Neuronal stem cell (in vitro differentiated cells): ENCODE measurements around the gene ETNPPL.

Experiments
- DNase-seq: peaks from one replicate; pipeline ENCODE4 v3.0.0-alpha.2; 2013; ENCODE audit warnings: low spot score
- H2AFZ ChIP-seq: one replicate; pipeline ENCODE4 v1.6.1; 2013; ENCODE audit warnings: mild to moderate bottlenecking, low read length, inconsistent platforms
- H2AK5ac ChIP-seq: 2 replicates; pipeline ENCODE4 v1.6.1; 2013; ENCODE audit warnings: low read depth, mild to moderate bottlenecking, inconsistent platforms, low read length, moderate library complexity, mixed read lengths
- H2BK120ac ChIP-seq: 2 replicates; pipeline ENCODE4 v1.6.1; 2013; ENCODE audit warnings: low read depth, mild to moderate bottlenecking, inconsistent platforms, low read length, moderate library complexity, mixed read lengths
- H2BK12ac ChIP-seq: one replicate; pipeline ENCODE4 v1.6.1; 2013; ENCODE audit warnings: low read length, inconsistent platforms
- H2BK15ac ChIP-seq: 2 replicates; pipeline ENCODE4 v1.6.1; 2013; ENCODE audit warnings: mild to moderate bottlenecking, low read length, inconsistent platforms, mixed read lengths
- H2BK5ac ChIP-seq: one replicate; pipeline ENCODE4 v1.6.1; 2013; ENCODE audit warnings: inconsistent platforms, mild to moderate bottlenecking, low read length, moderate library complexity
- H3K14ac ChIP-seq: one replicate; pipeline ENCODE4 v1.6.1; 2013; ENCODE audit warnings: low read length, inconsistent platforms
- H3K18ac ChIP-seq: 2 replicates; pipeline ENCODE4 v1.6.1; 2013; ENCODE audit warnings: low read length, inconsistent platforms
- H3K23ac ChIP-seq: 2 replicates; pipeline ENCODE4 v1.6.1; 2013; ENCODE audit warnings: low read depth, mild to moderate bottlenecking, mixed read lengths, low read length, inconsistent platforms; ENCODE audit not compliant: poor library complexity
- H3K27ac ChIP-seq: replicated peaks from 3 replicates; pipeline ENCODE4 v1.5.1; 2013; ENCODE audit warnings: low read length, inconsistent platforms
- H3K27me3 ChIP-seq, 3 experiments: 2 replicates each; pipeline ENCODE4 v1.6.1; 2013; ENCODE audit warnings: low read length in 3 of 3, mild to moderate bottlenecking in 2 of 3, inconsistent platforms in 1 of 3, low read depth in 1 of 3, mixed read lengths in 1 of 3, moderate library complexity in 1 of 3; ENCODE audit not compliant: control insufficient read depth in 3 of 3, insufficient read depth in 3 of 3
- H3K36me3 ChIP-seq, 2 donors: replicated peaks in 1 of 2; 2 replicates each; pipeline ENCODE4 v1.6.1; 2013; ENCODE audit warnings: low read length in 2 of 2; ENCODE audit not compliant: control insufficient read depth in 2 of 2, insufficient read depth in 2 of 2
- H3K4ac ChIP-seq: 2 replicates; pipeline ENCODE4 v1.6.1; 2013; ENCODE audit warnings: inconsistent platforms, mild to moderate bottlenecking, low read length, moderate library complexity
- H3K4me1 ChIP-seq, 2 donors: 1 replicate in 1 of 2; 2 replicates in 1 of 2; pipeline ENCODE4 v1.6.1; 2013; ENCODE audit warnings: low read length in 2 of 2, low read depth in 1 of 2; ENCODE audit not compliant: control insufficient read depth in 2 of 2, insufficient read depth in 1 of 2
- H3K4me2 ChIP-seq: one replicate; pipeline ENCODE4 v1.6.1; 2013; ENCODE audit warnings: mild to moderate bottlenecking, low read length, inconsistent platforms; ENCODE audit not compliant: insufficient read depth, poor library complexity, severe bottlenecking
- H3K4me3 ChIP-seq, 2 donors: 2 replicates each; pipeline ENCODE4 v1.5.1; 2013; ENCODE audit warnings: low read length in 2 of 2, mild to moderate bottlenecking in 2 of 2, inconsistent platforms in 1 of 2, moderate library complexity in 1 of 2
- H3K79me1 ChIP-seq: one replicate; pipeline ENCODE4 v1.6.1; 2013; ENCODE audit warnings: low read depth, mild to moderate bottlenecking, inconsistent platforms, low read length, moderate library complexity
- H3K9ac ChIP-seq: one replicate; pipeline ENCODE4 v1.6.1; 2013; ENCODE audit warnings: mild to moderate bottlenecking, low read depth, low read length, inconsistent platforms; ENCODE audit not compliant: poor library complexity
- H3K9me3 ChIP-seq, 2 donors: replicated peaks in 1 of 2; 2 replicates each; pipeline versions ENCODE3 to v1.6.1; 2013; ENCODE audit warnings: low read length in 2 of 2, mild to moderate bottlenecking in 2 of 2, inconsistent platforms in 1 of 2, low read depth in 1 of 2, mixed read lengths in 1 of 2, moderate library complexity in 1 of 2; ENCODE audit not compliant: control insufficient read depth in 2 of 2, insufficient read depth in 1 of 2
- H4K8ac ChIP-seq: one replicate; pipeline ENCODE4 v1.6.1; 2013; ENCODE audit warnings: low read depth, mild to moderate bottlenecking, inconsistent platforms, low read length, moderate library complexity
- H4K91ac ChIP-seq: one replicate; pipeline ENCODE4 v1.6.1; 2013; ENCODE audit warnings: low read length, low read depth, mild to moderate bottlenecking, inconsistent platforms; ENCODE audit not compliant: poor library complexity
- WGBS, 2 donors: extraction: QIAGEN DNeasy Blood & Tissue Kit; methylation state at CpG; one replicate each; pipeline ENCODE4 v1.1.7; 2013; ENCODE audit warnings: missing lambda C conversion rate in 2 of 2, mixed read lengths in 1 of 2; ENCODE audit not compliant: insufficient read length in 2 of 2, insufficient replicate concordance in 1 of 2; ENCODE audit errors: extremely low coverage in 2 of 2; 5-methylcytosine and 5-hydroxymethylcytosine counted together

Gene ETNPPL

DNA sequence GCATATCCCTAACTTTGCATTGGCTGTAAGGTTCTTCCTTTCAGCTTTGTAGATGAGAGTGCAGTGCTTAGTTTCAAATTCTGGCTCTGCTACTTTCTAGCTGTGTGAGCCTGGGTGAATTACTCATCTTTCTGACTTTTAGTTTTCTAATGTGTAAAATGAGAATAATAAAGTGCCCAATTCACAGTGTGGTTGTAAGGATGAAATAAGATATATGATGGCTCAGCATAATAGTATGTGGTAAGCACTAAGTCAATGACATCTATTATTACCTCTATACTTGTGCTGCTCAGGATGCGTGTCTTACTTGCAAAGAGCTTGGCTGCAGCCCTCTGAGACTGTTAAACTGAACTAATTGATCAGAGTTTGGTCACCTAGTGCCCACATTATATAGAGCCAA, 30.6 kb upstream of the ETNPPL start:
- no CpG with 5 or more reads among the region's 1 CpG for WGBS, 2 donors
- no peak overlapping the region for H3K14ac ChIP-seq
- no peaks in the 10 kb centered on the region for H3K36me3 ChIP-seq
- H2BK12ac ChIP-seq: no peak overlapping the region
- no peak overlapping the region for H2AK5ac ChIP-seq
- H3K27me3 ChIP-seq: no peaks in the 10 kb centered on the region
- H2BK15ac ChIP-seq: no peak overlapping the region
- no peaks in the 10 kb centered on the region for H3K9me3 ChIP-seq
- H2BK120ac ChIP-seq: no peak overlapping the region
- no peaks in the 10 kb centered on the region for H3K4me1 ChIP-seq
- no peak overlapping the region for H2AFZ ChIP-seq
- H4K91ac ChIP-seq: no peak overlapping the region
- no peak for DNase-seq
- no peak overlapping the region for H4K8ac ChIP-seq
- H3K23ac ChIP-seq: no peak overlapping the region
- no peak overlapping the region for H3K4ac ChIP-seq
- H2BK5ac ChIP-seq: no peak overlapping the region
- H3K4me3 ChIP-seq: no peak overlapping the region
- H3K18ac ChIP-seq: no peak overlapping the region
- H3K4me2 ChIP-seq: no peak overlapping the region
- H3K9ac ChIP-seq: no peak overlapping the region
- no peak overlapping the region for H3K27ac ChIP-seq
- no peaks in the 10 kb centered on the region for H3K79me1 ChIP-seq

DNA sequence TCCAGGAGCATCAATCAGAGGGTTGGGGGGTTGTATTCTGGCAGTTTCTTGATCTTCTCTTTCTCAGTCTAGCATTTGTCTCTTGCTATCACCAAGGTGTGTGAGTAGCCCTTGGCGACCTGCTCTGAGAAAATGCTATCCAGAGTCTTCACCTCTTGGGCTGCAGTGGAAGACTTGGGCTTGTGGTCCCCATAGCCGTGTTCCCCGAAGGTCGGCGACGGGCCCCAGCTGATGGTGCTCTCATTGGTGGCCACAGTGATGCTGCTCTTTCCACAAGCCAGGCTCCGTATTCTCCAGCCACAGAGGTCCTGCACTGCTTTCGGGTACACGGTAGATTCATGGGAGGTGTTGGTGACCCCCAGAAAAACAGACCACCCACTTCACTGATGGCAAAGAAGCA, 25.9 kb upstream of the ETNPPL start:
- H2BK120ac ChIP-seq: no peak overlapping the region
- no peak overlapping the region for H3K9ac ChIP-seq
- H4K8ac ChIP-seq: no peak overlapping the region
- no peak overlapping the region for H2BK15ac ChIP-seq
- no peak overlapping the region for H2AFZ ChIP-seq
- no peak overlapping the region for H4K91ac ChIP-seq
- no peaks in the 10 kb centered on the region for H3K27me3 ChIP-seq
- H3K23ac ChIP-seq: no peak overlapping the region
- H2AK5ac ChIP-seq: peak overlapping the region; percentile 56
- H3K18ac ChIP-seq: no peak overlapping the region
- H3K27ac ChIP-seq: no peak overlapping the region
- H3K9me3 ChIP-seq: no peaks in the 10 kb centered on the region
- H3K14ac ChIP-seq: no peak overlapping the region
- H2BK12ac ChIP-seq: no peak overlapping the region
- H3K4me3 ChIP-seq: no peak overlapping the region
- no peaks in the 10 kb centered on the region for H3K36me3 ChIP-seq
- no peaks in the 10 kb centered on the region for H3K79me1 ChIP-seq
- WGBS, 2 donors: no CpG with 5 or more reads among the region's 9 CpGs
- no peak for DNase-seq
- H3K4ac ChIP-seq: no peak overlapping the region
- no peaks in the 10 kb centered on the region for H3K4me1 ChIP-seq
- H2BK5ac ChIP-seq: no peak overlapping the region
- H3K4me2 ChIP-seq: no peak overlapping the region

DNA sequence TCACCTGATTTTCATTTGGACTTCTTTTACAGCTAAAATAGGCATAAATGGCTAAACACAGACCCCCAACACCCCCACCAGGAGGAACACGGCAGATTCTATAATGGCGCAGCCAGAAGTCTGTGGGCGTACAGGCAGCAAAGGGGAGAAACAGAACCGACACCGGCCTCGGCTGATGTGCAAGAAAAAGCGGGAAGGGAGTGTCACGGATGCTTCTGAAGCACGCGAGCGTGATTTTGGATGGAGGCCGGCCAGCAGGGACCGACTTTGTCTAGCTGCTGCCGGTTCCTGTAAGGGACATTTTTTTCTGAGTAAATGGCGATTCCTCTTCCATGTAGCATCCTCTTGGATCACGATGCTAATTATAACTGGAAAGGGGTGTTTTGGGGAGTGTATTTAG, 24.9 kb upstream of the ETNPPL start:
- no peak overlapping the region for H3K14ac ChIP-seq
- H3K27me3 ChIP-seq: no peaks in the 10 kb centered on the region
- no peak overlapping the region for H3K27ac ChIP-seq
- H3K9me3 ChIP-seq: no peaks in the 10 kb centered on the region
- no peak overlapping the region for H2BK15ac ChIP-seq
- no peak overlapping the region for H3K4ac ChIP-seq
- no peak overlapping the region for H3K23ac ChIP-seq
- no peaks in the 10 kb centered on the region for H3K4me1 ChIP-seq
- no peak overlapping the region for H3K4me3 ChIP-seq
- no peak overlapping the region for H3K4me2 ChIP-seq
- H3K79me1 ChIP-seq: no peaks in the 10 kb centered on the region
- no peak overlapping the region for H3K18ac ChIP-seq
- DNase-seq: no peak
- H2BK5ac ChIP-seq: no peak overlapping the region
- H2BK120ac ChIP-seq: no peak overlapping the region
- H3K9ac ChIP-seq: no peak overlapping the region
- H2AK5ac ChIP-seq: no peak overlapping the region
- H4K91ac ChIP-seq: no peak overlapping the region
- no peak overlapping the region for H4K8ac ChIP-seq
- H2AFZ ChIP-seq: no peak overlapping the region
- H2BK12ac ChIP-seq: no peak overlapping the region
- H3K36me3 ChIP-seq: no peaks in the 10 kb centered on the region
- WGBS, 2 donors: no CpG with 5 or more reads among the region's 16 CpGs

DNA sequence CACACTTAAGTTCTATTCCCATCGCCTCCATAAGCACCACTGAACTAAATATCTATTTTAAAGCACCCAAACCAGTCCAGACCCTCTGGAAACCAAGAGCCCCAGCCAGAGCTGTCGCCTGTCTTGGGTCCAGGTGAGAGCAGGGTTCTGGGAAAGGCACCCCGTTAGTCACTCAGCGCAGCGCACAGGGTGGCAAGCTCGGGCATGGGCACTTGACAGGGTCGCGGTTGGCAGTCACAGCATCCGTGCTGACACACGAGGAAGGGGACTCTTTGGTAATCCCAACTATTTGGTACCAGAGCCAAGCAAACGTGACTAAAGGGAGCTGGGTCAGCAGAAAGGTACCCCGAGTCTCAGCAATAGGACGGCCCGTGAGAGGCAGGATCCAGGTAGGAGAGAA, 24.3 kb upstream of the ETNPPL start:
- Histone ChIP-seq H3K79me1 (no peaks in the 10 kb centered on the region), H4K91ac (no peak overlapping the region), H3K23ac (no peak overlapping the region), H2AK5ac (no peak overlapping the region), H2AFZ (no peak overlapping the region), H3K4ac (no peak overlapping the region), H3K27ac (no peak overlapping the region), H2BK15ac (no peak overlapping the region), H4K8ac (no peak overlapping the region), H3K4me2 (no peak overlapping the region), H2BK120ac (no peak overlapping the region), H2BK5ac (no peak overlapping the region), H3K18ac (no peak overlapping the region), H3K9ac (no peak overlapping the region), H3K4me1 (no peaks in the 10 kb centered on the region), H3K27me3 (no peaks in the 10 kb centered on the region), H2BK12ac (no peak overlapping the region), H3K9me3 (no peaks in the 10 kb centered on the region), H3K36me3 (no peaks in the 10 kb centered on the region), H3K14ac (no peak overlapping the region), H3K4me3 (no peak overlapping the region)
- WGBS, 2 donors: no CpG with 5 or more reads among the region's 14 CpGs
- no peak for DNase-seq
